HK-2 (cell line): Measurements from ENCODE around the gene ADGRG3.

Experiments used
- DNase-seq: peaks from one replicate; pipeline ENCODE4 v3.0.0-alpha.2; 2018; ENCODE audit not compliant: unreplicated experiment

ADGRG3 gene

DNA sequence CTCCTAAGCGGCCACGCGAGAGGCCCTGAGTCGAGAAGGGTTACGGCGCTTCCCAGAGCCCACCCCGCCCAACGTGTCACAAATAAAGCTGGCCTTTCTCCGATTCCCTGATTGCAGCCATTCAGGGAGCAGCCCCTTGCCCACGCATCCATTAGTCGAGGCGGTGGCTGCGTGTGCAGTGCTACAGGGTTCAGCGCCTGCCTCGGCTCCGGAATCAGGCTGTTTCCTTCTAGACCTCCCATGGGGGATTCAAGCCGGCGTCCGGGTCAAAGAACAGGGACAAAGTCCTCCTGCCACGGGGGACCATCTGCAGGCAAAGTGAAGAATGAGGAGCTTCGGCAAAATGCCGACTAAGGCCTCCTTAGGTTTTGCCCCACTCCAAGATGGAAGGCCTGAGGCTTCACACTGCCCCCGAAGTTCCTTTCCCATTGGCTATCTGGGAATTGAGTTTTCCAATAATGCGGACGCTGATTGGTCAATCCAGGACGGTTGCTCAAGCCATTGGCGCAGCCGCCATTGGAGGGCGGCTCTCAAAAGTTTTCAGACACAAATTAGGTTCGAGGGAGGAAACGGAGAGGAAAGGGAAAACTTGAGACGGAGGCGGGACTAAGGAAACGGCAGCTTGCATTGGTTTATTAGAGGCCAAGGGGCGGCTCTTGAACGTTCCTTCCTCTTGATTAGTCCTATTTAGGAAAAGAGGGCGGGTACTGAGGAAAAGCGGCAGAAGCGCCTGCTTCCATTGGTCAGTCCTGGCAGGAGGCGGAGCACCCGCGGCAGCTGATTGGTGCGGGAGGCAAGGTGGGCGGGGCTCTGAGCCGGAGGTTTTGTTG is 67.0 kb downstream of the ADGRG3 start:
- DNase-seq: peak; percentile 99

DNA sequence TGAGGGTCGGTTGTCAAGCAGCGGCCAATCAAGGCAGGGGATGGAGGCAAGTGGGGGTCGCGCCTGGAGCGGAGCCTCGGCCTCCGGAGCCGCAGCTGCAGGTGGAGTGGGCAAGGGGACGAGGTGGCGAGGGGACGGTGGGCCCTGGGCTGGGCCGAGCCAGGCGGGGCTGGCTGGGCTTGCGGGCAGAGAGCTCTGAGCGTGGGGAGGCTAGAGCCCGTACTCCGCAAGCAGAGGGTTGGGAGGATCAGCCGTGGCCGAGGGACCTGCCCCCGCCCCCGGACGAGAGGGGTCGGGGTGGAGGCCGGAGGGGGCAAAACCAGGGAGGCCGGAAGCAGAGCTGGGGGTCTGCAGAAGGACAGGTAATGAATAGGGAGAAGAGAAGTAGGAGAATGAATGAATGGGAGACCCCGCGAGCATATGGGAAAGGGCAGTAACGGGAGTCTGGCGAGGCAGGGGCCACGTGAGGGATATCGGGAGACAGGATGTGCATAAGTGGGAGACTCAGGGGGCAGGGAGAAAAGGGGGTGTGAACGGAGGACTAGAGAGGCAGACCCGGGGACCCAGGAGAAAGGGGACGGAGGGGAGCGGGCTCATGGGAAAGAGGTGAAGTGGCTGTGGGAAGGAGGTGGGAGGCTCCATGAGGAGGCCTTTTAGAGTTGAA is 67.8 kb downstream of the ADGRG3 start, which contains the start of gene KATNB1:
Gene KATNB1 (plus strand): TSS at position 16 of the 664 bp plus-strand sequence. CDS start 1,474 bp downstream, outside the sequence.
- DNase-seq: no peak

DNA sequence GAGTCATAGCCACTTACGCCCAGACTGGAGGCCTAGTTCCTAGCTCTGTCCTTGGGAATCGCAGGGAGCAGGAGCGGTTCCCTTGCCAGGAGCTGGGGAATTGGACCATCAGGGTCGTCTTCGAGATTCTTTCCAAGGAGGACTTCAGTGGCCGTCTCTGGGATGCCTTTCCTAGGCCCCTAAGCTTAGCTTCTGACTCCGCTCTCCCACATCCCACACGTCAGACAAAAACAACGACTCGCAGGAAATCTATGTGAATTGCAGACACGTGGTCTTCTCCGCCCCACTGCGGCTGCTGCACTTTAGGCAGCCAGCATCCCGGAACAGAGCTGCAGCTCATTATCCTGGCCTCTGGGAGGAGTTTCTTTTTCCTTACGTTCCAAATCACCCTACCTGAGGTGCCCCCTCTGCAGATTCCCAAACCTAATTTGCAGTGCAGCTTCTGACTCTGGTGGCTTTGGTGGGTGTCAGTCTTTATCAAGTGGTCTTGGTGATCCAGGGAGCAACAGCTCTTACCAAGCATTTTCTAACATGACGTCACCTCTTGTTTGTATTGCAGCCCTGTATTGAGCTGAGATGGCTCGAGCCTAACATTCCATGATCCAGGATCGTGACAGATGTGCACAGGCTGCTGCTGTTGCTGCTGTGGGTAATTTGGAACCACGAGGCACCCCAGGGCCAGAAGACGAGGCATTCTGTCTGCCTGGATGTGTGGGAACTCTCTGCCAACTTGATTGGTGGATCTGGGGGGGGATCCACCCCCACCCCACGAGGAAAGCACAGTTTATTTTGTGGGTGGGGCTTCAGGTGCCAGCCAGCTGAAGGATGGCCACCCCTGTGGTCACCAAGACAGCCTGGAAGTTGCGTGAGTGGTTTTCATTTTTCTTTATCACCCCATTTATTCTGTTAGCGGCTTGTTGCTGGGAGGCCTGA is 68.6 kb downstream of the ADGRG3 start:
- DNase-seq: peak; percentile 76

DNA sequence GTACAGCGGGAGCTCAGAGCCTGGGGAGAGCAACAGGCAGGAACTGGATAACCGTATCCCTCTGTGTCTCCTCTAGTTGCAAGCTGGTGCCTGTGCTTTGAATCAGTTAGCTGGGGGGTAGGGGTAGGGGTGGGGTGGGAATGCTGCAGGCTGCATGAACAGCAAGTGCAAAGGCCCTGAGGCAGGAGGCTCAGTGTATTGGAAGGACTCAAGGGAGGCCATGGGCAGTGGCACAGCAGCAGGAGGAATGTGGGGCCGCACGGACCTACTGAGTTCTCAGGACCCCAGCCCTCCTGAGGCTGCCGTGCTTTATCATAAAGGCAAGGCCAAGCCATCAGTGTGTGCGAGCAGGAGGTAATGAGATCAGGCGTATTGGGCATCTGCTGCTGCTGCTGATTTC is 70.7 kb downstream of the ADGRG3 start:
- DNase-seq: no peak
